HepG2 (cell line): Measurements from ENCODE around the gene C1orf159. TPM values are rescaled to one million over a fixed set of nuclear protein-coding genes. Genes with fewer than 3 reads are reported as not detected.

Experiments used
- ARID2 ChIP-seq: sonication (generic); formaldehyde crosslinking; IDR thresholded peaks from 2 replicates; pipeline ENCODE4 v1.8.1; 2022; ENCODE audit warnings: mild to moderate bottlenecking, missing genetic modification reagents, borderline replicate concordance
- FOSL2 ChIP-seq: sonication (generic); formaldehyde crosslinking; IDR thresholded peaks from 2 replicates; pipeline ENCODE4 v1.4.0; 2020; ENCODE audit warnings: missing genetic modification reagents
- HDAC1 ChIP-seq: sonication (generic); formaldehyde crosslinking; IDR thresholded peaks from 2 replicates; pipeline ENCODE4 v1.5.1; 2020; ENCODE audit warnings: mild to moderate bottlenecking, missing genetic modification reagents
- HNRNPUL1 ChIP-seq: fragments of 200-400 bp; formaldehyde crosslinking; IDR thresholded peaks from 2 replicates; pipeline ENCODE4 v1.6.1; 2017; ENCODE audit warnings: low read depth, mild to moderate bottlenecking, low read length, moderate library complexity
- MED1 ChIP-seq: sonication (generic); formaldehyde crosslinking; IDR thresholded peaks from 2 replicates; pipeline ENCODE4 v1.4.0; 2020; ENCODE audit warnings: missing genetic modification reagents
- MYC ChIP-seq: sonication (generic); formaldehyde crosslinking; IDR thresholded peaks from 2 replicates; pipeline ENCODE4 v1.9.0; 2021; ENCODE audit warnings: missing genetic modification reagents, borderline replicate concordance
- POLR2AphosphoS5 ChIP-seq: IDR thresholded peaks from 2 replicates; pipeline ENCODE4 v1.6.1; 2012; ENCODE audit warnings: low read depth, low read length
- SKI ChIP-seq: fragments of 450-650 bp; IDR thresholded peaks from one replicate; pipeline ENCODE4 v1.6.1; 2018; ENCODE audit warnings: mild to moderate bottlenecking; ENCODE audit not compliant: partially characterized antibody
- STAG1 ChIP-seq: sonication (generic); formaldehyde crosslinking; IDR thresholded peaks from 2 replicates; pipeline ENCODE4 v1.4.0; 2020; ENCODE audit warnings: missing genetic modification reagents
- TARDBP ChIP-seq: sonication (generic); formaldehyde crosslinking; IDR thresholded peaks from 2 replicates; pipeline ENCODE4 v1.8.0; 2022; ENCODE audit warnings: mild to moderate bottlenecking, missing genetic modification reagents
- TOPORS ChIP-seq: sonication (generic); formaldehyde crosslinking; IDR thresholded peaks from 2 replicates; pipeline ENCODE4 v1.8.0; 2023; ENCODE audit warnings: mild to moderate bottlenecking, missing genetic modification reagents
- ZNF235 ChIP-seq: sonication (generic); formaldehyde crosslinking; IDR thresholded peaks from 2 replicates; pipeline ENCODE4 v1.8.1; 2023; ENCODE audit warnings: mild to moderate bottlenecking, missing genetic modification reagents, borderline replicate concordance
- ZNF296 ChIP-seq: sonication (generic); formaldehyde crosslinking; conservative IDR thresholded peaks from 2 replicates; pipeline ENCODE4 v1.5.0; 2020; ENCODE audit warnings: mild to moderate bottlenecking, missing genetic modification reagents
- ZNF556 ChIP-seq: sonication (generic); formaldehyde crosslinking; IDR thresholded peaks from 2 replicates; pipeline ENCODE4 v1.4.0; 2020; ENCODE audit warnings: mild to moderate bottlenecking, missing genetic modification reagents, borderline replicate concordance
- polyA plus RNA-seq, 8 experiments: library from polyadenylated mRNA; depleted of rRNA in 3 of 8; stranded (reverse) in 7 of 8; unstranded in 1 of 8; fragments of >200 nt; fragmentation: Illumina TruSeq in 4 of 8; extraction: Trizol in 4 of 8; gene quantifications; 2 replicates each; pipeline versions ENCODE4 v1.2.1 to v1.2.3, GENCODE V29; 2011 to 2016; ENCODE audit warnings: low read depth in 4 of 8, missing spikeins in 1 of 8, mixed read lengths in 1 of 8; ENCODE audit not compliant: insufficient read depth in 1 of 8
- total RNA-seq, 5 experiments: library from RNA; depleted of rRNA; stranded (reverse); fragments of >200 nt; fragmentation: Illumina TruSeq; extraction: Trizol; gene quantifications; 2 replicates each; pipeline ENCODE4 v1.2.3, GENCODE V29; 2016; ENCODE audit warnings: low read depth in 1 of 5
- TF ChIP-seq, protein P1 (sequence below): sonication (generic); formaldehyde crosslinking; IDR thresholded peaks from 2 replicates; pipeline ENCODE4 v1.4.0; 2020; ENCODE audit warnings: mild to moderate bottlenecking, missing genetic modification reagents
- TF ChIP-seq, protein P2 (sequence below): sonication (generic); formaldehyde crosslinking; IDR thresholded peaks from 2 replicates; pipeline ENCODE4 v1.4.0; 2020; ENCODE audit warnings: missing genetic modification reagents
- TF ChIP-seq, protein P3 (sequence below): sonication (generic); formaldehyde crosslinking; IDR thresholded peaks from 2 replicates; pipeline ENCODE4 v1.4.0; 2020; ENCODE audit warnings: missing genetic modification reagents
- TF ChIP-seq, protein P4 (sequence below): IDR thresholded peaks from 2 replicates; pipeline ENCODE4 v1.6.1; 2018; ENCODE audit warnings: missing genetic modification reagents

C1orf159 gene
- total and polyA plus RNA-seq, 2 of the 13 experiments (the other 11 are each of a cell fraction or from before 2014, with no cell fraction given): 3.8 to 6.7 TPM

DNA sequence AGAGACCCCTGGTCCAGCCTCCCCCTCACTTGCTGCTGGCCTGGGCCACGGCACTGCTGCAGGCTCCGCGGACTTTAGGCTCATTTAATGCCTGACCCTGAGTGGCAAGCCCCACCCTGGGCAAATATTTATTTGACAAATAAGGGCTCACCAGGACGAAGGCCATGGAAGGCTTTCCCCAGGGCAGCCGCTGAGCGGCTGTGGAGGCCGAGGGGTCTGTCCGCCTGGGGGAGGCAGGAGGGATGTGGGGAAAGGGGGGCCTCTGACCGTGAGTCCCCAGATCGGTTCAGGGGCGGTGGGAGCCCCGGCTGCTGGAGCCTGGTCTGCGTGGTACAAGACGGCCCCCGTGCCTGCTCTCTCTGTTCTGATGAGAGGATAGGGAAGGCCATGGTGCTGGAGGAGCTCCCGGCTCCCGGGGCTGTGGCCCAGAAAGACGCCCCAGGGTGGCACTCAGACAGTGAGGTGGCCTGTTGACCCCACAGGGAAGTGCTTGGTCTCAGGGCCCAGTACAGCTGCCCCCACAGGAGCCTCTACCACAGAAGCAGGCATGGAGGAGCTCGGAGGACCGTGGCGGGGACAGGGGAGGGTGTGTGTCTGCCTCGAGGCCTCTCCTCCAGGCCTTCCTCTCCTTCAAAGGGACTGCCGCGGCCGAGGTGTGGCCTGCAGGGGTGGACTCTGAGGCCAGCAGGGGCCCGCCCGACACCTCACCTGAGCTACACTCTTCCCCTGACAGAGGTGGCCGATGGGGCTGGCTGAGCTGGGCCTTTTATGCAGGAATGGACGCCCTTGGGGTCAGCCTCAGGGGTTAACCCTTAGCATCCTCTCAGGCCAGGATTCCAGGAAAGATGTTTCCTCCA, 9.1 kb upstream of the C1orf159 start (continued):
- 0 out of 2 replicates have a peak, but pooled peaks have one; percentile 20 for TF ChIP-seq ZNF235 (CRISPR knock-in tag)
- TF ChIP-seq TOPORS: peak; percentile 61; the same call in 1 of the 2 replicates
- TF ChIP-seq ZNF296: peak; percentile 96
- TF ChIP-seq POLR2AphosphoS5: peak; percentile 44; the same call in 1 of the 2 replicates
- TF ChIP-seq SKI: peak; percentile 7
- TF ChIP-seq HNRNPUL1: no peak
- TF ChIP-seq MED1: peak; percentile 76
- peak; percentile 32; the same call in 1 of the 2 replicates for TF ChIP-seq FOSL2 (CRISPR knock-in tag)
- TF ChIP-seq, protein P1, sequence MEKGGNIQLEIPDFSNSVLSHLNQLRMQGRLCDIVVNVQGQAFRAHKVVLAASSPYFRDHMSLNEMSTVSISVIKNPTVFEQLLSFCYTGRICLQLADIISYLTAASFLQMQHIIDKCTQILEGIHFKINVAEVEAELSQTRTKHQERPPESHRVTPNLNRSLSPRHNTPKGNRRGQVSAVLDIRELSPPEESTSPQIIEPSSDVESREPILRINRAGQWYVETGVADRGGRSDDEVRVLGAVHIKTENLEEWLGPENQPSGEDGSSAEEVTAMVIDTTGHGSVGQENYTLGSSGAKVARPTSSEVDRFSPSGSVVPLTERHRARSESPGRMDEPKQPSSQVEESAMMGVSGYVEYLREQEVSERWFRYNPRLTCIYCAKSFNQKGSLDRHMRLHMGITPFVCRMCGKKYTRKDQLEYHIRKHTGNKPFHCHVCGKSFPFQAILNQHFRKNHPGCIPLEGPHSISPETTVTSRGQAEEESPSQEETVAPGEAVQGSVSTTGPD (CRISPR knock-in tag): peak; percentile 82
- TF ChIP-seq, protein P2, sequence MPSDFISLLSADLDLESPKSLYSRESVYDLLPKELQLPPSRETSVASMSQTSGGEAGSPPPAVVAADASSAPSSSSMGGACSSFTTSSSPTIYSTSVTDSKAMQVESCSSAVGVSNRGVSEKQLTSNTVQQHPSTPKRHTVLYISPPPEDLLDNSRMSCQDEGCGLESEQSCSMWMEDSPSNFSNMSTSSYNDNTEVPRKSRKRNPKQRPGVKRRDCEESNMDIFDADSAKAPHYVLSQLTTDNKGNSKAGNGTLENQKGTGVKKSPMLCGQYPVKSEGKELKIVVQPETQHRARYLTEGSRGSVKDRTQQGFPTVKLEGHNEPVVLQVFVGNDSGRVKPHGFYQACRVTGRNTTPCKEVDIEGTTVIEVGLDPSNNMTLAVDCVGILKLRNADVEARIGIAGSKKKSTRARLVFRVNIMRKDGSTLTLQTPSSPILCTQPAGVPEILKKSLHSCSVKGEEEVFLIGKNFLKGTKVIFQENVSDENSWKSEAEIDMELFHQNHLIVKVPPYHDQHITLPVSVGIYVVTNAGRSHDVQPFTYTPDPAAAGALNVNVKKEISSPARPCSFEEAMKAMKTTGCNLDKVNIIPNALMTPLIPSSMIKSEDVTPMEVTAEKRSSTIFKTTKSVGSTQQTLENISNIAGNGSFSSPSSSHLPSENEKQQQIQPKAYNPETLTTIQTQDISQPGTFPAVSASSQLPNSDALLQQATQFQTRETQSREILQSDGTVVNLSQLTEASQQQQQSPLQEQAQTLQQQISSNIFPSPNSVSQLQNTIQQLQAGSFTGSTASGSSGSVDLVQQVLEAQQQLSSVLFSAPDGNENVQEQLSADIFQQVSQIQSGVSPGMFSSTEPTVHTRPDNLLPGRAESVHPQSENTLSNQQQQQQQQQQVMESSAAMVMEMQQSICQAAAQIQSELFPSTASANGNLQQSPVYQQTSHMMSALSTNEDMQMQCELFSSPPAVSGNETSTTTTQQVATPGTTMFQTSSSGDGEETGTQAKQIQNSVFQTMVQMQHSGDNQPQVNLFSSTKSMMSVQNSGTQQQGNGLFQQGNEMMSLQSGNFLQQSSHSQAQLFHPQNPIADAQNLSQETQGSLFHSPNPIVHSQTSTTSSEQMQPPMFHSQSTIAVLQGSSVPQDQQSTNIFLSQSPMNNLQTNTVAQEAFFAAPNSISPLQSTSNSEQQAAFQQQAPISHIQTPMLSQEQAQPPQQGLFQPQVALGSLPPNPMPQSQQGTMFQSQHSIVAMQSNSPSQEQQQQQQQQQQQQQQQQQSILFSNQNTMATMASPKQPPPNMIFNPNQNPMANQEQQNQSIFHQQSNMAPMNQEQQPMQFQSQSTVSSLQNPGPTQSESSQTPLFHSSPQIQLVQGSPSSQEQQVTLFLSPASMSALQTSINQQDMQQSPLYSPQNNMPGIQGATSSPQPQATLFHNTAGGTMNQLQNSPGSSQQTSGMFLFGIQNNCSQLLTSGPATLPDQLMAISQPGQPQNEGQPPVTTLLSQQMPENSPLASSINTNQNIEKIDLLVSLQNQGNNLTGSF: 0 out of 2 replicates have a peak, but pooled peaks have one; percentile 7
- peak; percentile 26; the same call in 1 of the 2 replicates for TF ChIP-seq TARDBP
- TF ChIP-seq, protein P3, sequence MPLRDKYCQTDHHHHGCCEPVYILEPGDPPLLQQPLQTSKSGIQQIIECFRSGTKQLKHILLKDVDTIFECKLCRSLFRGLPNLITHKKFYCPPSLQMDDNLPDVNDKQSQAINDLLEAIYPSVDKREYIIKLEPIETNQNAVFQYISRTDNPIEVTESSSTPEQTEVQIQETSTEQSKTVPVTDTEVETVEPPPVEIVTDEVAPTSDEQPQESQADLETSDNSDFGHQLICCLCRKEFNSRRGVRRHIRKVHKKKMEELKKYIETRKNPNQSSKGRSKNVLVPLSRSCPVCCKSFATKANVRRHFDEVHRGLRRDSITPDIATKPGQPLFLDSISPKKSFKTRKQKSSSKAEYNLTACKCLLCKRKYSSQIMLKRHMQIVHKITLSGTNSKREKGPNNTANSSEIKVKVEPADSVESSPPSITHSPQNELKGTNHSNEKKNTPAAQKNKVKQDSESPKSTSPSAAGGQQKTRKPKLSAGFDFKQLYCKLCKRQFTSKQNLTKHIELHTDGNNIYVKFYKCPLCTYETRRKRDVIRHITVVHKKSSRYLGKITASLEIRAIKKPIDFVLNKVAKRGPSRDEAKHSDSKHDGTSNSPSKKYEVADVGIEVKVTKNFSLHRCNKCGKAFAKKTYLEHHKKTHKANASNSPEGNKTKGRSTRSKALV (CRISPR knock-in tag): peak; percentile 72; the same call in 1 of the 2 replicates
- peak; percentile 33; the same call in 1 of the 2 replicates for TF ChIP-seq STAG1 (CRISPR knock-in tag)
- TF ChIP-seq, protein P4, sequence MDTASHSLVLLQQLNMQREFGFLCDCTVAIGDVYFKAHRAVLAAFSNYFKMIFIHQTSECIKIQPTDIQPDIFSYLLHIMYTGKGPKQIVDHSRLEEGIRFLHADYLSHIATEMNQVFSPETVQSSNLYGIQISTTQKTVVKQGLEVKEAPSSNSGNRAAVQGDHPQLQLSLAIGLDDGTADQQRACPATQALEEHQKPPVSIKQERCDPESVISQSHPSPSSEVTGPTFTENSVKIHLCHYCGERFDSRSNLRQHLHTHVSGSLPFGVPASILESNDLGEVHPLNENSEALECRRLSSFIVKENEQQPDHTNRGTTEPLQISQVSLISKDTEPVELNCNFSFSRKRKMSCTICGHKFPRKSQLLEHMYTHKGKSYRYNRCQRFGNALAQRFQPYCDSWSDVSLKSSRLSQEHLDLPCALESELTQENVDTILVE (CRISPR knock-in tag): no peak
- peak; percentile 74; the same call in 1 of the 2 replicates for TF ChIP-seq ARID2 (CRISPR knock-in tag)
- peak; percentile 42; the same call in 1 of the 2 replicates for TF ChIP-seq ZNF556 (CRISPR knock-in tag)
- peak; percentile 78 for TF ChIP-seq MYC (CRISPR knock-in tag)
- TF ChIP-seq HDAC1: peak; percentile 61
